Astrocyte (in vitro differentiated cells and primary cell): ENCODE results near the gene ITSN1.

ENCODE experiments used
- CTCF ChIP-seq: IDR thresholded peaks from 2 replicates; pipeline ENCODE4 v1.5.1; 2011; ENCODE audit warnings: low read depth, mild to moderate bottlenecking, inconsistent platforms, low read length, moderate library complexity; ENCODE audit not compliant: insufficient read depth
- EZH2 ChIP-seq: IDR thresholded peaks from 2 replicates; pipeline ENCODE4 v1.6.1; 2012; ENCODE audit warnings: mild to moderate bottlenecking, low read length, inconsistent platforms; ENCODE audit not compliant: insufficient read depth

- TF ChIP-seq CTCF (no peak), EZH2 (no peak)
These were observed 218.8 kb downstream of the ITSN1 start for GRCh38 chr21:33861125-33861524.
